ENCODE data around the gene AKAP3. TPM values are rescaled to one million over a fixed set of nuclear protein-coding genes. Genes with fewer than 3 reads are reported as not detected.

AKAP3 gene
- polyA plus RNA-seq, 2 of the 4 experiments (the other 2 are of a cell fraction) = 0.37 to 0.59 TPM

DNA sequence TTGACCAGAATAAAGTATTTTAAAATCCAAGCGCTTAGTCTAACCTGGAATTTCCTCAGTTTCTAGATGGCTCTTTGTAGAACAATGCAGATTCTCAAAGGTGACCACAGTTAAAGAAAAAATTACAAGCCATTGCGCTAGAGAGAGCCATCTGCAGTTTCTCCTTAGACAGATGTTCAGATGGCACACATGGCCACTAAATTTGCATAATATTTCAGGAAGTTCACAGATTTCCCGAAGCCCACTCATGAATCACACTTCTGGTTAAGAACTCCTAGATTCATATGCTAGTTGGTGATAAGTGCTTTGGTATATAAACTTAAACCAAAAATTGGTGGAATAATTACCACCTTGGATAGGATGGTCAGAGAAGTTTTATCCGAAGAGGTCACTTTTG, 749 bp downstream of the AKAP3 start:
- ATAC-seq = no peak

DNA sequence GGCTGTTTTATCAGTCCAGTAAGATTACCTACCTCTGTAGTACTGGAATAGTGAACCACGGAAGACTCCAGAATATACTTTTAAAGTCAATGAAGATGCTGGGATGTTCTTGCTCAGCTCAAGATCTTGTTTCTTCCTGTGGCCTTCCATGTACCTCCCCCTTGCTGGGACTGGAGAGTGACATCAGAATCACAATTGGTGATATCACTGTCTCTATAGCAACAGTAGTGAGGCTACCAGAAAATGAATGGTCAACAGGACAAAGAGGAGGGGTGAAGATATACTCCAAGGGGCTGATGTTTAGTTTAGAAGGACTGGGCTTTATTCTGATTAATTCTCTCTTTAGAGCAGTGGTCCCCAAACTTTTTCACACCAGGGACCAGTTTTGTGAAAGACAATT, 3.8 kb downstream of the AKAP3 start:
- no peak for ATAC-seq
- CTCF ChIA-PET = no interaction called here
- no peak for TF ChIP-seq HEYL (CRISPR knock-in tag; IDR thresholded peaks at IDR 0.05)
- TF ChIP-seq, protein P1, sequence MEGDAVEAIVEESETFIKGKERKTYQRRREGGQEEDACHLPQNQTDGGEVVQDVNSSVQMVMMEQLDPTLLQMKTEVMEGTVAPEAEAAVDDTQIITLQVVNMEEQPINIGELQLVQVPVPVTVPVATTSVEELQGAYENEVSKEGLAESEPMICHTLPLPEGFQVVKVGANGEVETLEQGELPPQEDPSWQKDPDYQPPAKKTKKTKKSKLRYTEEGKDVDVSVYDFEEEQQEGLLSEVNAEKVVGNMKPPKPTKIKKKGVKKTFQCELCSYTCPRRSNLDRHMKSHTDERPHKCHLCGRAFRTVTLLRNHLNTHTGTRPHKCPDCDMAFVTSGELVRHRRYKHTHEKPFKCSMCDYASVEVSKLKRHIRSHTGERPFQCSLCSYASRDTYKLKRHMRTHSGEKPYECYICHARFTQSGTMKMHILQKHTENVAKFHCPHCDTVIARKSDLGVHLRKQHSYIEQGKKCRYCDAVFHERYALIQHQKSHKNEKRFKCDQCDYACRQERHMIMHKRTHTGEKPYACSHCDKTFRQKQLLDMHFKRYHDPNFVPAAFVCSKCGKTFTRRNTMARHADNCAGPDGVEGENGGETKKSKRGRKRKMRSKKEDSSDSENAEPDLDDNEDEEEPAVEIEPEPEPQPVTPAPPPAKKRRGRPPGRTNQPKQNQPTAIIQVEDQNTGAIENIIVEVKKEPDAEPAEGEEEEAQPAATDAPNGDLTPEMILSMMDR (IDR thresholded peaks at IDR 0.05) = no peak

More for the DNA sequence above, 749 bp downstream of the AKAP3 start:
- Histone ChIP-seq H3K4me1 (peaks cover 13% of the 10 kb centered on the region; the same call in 2 of the 3 replicates), H3K4me2 (peak overlapping the region; percentile 94), H3K9me3 (no peaks in the 10 kb centered on the region), H3K4me3 (peak overlapping the region; percentile 75), H3K27ac (peak overlapping the region; percentile 84 to 86)
- CTCF ChIA-PET = interaction anchor here (0.7 to 1.3 kb wide), 2 partner anchors 10 to 43 kb away, joined by 3 to 6 read pairs; no protein-coding TSS in a partner anchor
- TF ChIP-seq NFE2L2 (conservative IDR thresholded peaks at IDR 0.05; ENCODE audit: low read length) (no peak), ZNF302 (CRISPR knock-in tag; IDR thresholded peaks at IDR 0.05) (no peak), EHF (CRISPR knock-in tag; IDR thresholded peaks at IDR 0.05) (no peak)
- 53% methylated on average over 4 of the region's 4 CpGs for WGBS (ENCODE audit: missing lambda C conversion rate)
- FAIRE-seq (no peak), DNase-seq (ENCODE audit: low read depth in 1 of 2, low spot score in 1 of 2) (no peak)
- POLR2A ChIA-PET = interaction anchor here (0.7 to 0.8 kb wide), 2 partner anchors 8 to 115 kb away, joined by 3 read pairs; no protein-coding TSS in a partner anchor

DNA sequence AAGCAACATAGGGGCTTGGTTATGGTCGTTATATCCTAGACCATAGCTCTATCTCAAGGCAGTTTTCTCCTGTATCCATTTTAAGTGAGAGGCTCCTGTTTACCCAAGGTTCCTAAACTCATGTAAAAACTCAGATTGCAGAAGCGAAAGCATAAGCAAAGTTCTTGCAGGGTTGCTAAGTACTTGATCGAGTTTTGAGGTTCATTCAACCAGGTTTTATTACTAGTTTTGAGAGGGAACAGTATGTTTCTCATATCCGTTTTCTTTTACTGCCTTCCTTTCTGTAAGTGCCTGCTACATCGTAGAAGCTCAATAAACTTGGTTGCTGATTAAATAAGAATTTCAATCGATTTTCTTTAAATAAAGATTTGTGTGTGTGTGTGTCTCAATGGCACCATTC, 5.1 kb downstream of the AKAP3 start:
- H3K4me2 ChIP-seq = no peak overlapping the region
- POLR2A ChIA-PET = no interaction called here
- no peak overlapping the region for H3K4me3 ChIP-seq
- no peak for TF ChIP-seq ZSCAN20 (CRISPR knock-in tag; IDR thresholded peaks at IDR 0.05)
- TF ChIP-seq HEYL (CRISPR knock-in tag; IDR thresholded peaks at IDR 0.05) = no peak
- TF ChIP-seq JUNB (IDR thresholded peaks at IDR 0.05) = no peak
- TF ChIP-seq ESRRA (IDR thresholded peaks at IDR 0.05; ENCODE audit: borderline replicate concordance, low read length) = no peak
- TF ChIP-seq SREBF2 (IDR thresholded peaks at IDR 0.05) = no peak
- TF ChIP-seq KDM1A (IDR thresholded peaks at IDR 0.05; ENCODE audit: low read depth) = no peak
- TF ChIP-seq, protein P2, sequence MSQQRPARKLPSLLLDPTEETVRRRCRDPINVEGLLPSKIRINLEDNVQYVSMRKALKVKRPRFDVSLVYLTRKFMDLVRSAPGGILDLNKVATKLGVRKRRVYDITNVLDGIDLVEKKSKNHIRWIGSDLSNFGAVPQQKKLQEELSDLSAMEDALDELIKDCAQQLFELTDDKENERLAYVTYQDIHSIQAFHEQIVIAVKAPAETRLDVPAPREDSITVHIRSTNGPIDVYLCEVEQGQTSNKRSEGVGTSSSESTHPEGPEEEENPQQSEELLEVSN (IDR thresholded peaks at IDR 0.05; ENCODE audit: borderline replicate concordance, low read depth) = no peak
- no peak for TF ChIP-seq NFE2L2 (conservative IDR thresholded peaks at IDR 0.05; ENCODE audit: low read length)
- TF ChIP-seq HDAC2 (IDR thresholded peaks at IDR 0.05) = no peak
- no peak for TF ChIP-seq RCOR1 (IDR thresholded peaks at IDR 0.05; ENCODE audit: low read depth, low read length)
- TF ChIP-seq SMC3 (IDR thresholded peaks at IDR 0.05) = no peak
- no peak for TF ChIP-seq HOXA7 (CRISPR knock-in tag; IDR thresholded peaks at IDR 0.05)
- TF ChIP-seq HOXB13 (CRISPR knock-in tag; IDR thresholded peaks at IDR 0.05; ENCODE audit: low read depth) = no peak
- TF ChIP-seq GATA3 (IDR thresholded peaks at IDR 0.05; ENCODE audit: borderline replicate concordance) = no peak
- 17% methylated on average over 6 of the region's 6 CpGs for whole genome bisulfite sequencing (ENCODE audit: missing lambda C conversion rate)
- peaks cover 5% of the 10 kb centered on the region; the same call in 2 of the 3 replicates for H3K4me1 ChIP-seq
- CTCF ChIA-PET = interaction anchor here (0.8 kb wide), 1 partner anchor 39 kb away, joined by 3 read pairs; no protein-coding TSS in a partner anchor
- FAIRE-seq (no peak), ATAC-seq (no peak), DNase-seq (ENCODE audit: low read depth in 1 of 2, low spot score in 1 of 2) (no peak)
- H3K27ac ChIP-seq = no peak overlapping the region
- no peaks in the 10 kb centered on the region for H3K9me3 ChIP-seq

More for the DNA sequence above, 3.8 kb downstream of the AKAP3 start:
- no peaks in the 10 kb centered on the region for H3K9me3 ChIP-seq
- 79% methylated on average over 1 of the region's 1 CpG for WGBS (ENCODE audit: missing lambda C conversion rate)
- FAIRE-seq = no peak
- H3K27ac ChIP-seq = no peak overlapping the region
- H3K4me3 ChIP-seq = no peak overlapping the region
- DNase-seq (ENCODE audit: low read depth in 1 of 2, low spot score in 1 of 2) = no peak
- peaks cover 8% of the 10 kb centered on the region; the same call in 2 of the 3 replicates for H3K4me1 ChIP-seq
- H3K4me2 ChIP-seq = no peak overlapping the region
- POLR2A ChIA-PET = no interaction called here

DNA sequence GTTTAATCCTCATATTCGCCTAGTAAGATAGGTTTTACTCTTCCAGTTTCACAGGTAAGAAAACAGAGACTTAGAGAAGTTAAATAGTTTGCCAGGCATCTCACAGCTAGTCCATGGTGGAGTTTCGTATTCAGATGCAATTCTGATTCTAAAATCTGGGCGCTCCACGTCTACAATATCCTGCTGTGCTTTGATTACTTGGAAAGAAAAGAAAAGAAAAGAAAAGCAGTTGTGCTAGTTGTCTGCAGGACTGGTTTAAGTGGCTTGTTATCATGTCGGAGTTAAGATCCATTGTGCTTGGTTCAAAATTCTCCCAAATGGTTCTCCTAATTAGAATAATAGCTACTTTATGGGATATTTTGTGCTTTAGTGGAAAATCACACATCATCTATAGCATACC, 18.6 kb downstream of the AKAP3 start:
- ATAC-seq (no peak), FAIRE-seq (no peak), DNase-seq (ENCODE audit: low read depth in 1 of 2, low spot score in 1 of 2) (no peak)
- 14% methylated on average over 5 of the region's 5 CpGs for WGBS (ENCODE audit: missing lambda C conversion rate)
- Histone ChIP-seq H3K4me1 (no peaks in the 10 kb centered on the region), H3K9me3 (no peaks in the 10 kb centered on the region), H3K4me2 (no peak overlapping the region), H3K27ac (no peak overlapping the region), H3K4me3 (no peak overlapping the region)
- TF ChIP-seq MAZ (IDR thresholded peaks at IDR 0.05; ENCODE audit: borderline replicate concordance, low read depth, low read length) (no peak), CEBPB (IDR thresholded peaks at IDR 0.05) (no peak), KDM5A (IDR thresholded peaks at IDR 0.05) (no peak), SMC3 (IDR thresholded peaks at IDR 0.05) (no peak), MAFK (IDR thresholded peaks at IDR 0.05; ENCODE audit: partially characterized antibody) (no peak), RARB (CRISPR knock-in tag; IDR thresholded peaks at IDR 0.05) (no peak), BHLHE40 (IDR thresholded peaks at IDR 0.05; ENCODE audit: low read depth, low read length) (no peak), NR3C1 (IDR thresholded peaks at IDR 0.05) (no peak), POLR2AphosphoS2 (conservative IDR thresholded peaks at IDR 0.05; ENCODE audit: low read length) (no peak), EHF (CRISPR knock-in tag; IDR thresholded peaks at IDR 0.05) (no peak), EP300 (IDR thresholded peaks at IDR 0.05) (no peak)
- TF ChIP-seq, protein P3, sequence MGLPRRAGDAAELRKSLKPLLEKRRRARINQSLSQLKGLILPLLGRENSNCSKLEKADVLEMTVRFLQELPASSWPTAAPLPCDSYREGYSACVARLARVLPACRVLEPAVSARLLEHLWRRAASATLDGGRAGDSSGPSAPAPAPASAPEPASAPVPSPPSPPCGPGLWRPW (IDR thresholded peaks at IDR 0.05) = no peak
- TF ChIP-seq, protein P4, sequence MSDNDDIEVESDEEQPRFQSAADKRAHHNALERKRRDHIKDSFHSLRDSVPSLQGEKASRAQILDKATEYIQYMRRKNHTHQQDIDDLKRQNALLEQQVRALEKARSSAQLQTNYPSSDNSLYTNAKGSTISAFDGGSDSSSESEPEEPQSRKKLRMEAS (IDR thresholded peaks at IDR 0.05) = no peak
- POLR2A ChIA-PET = no interaction called here
- CTCF ChIA-PET = no interaction called here
